GM12878 (cell line): ENCODE data around the gene SMG5. TPM values are rescaled to one million over a fixed set of nuclear protein-coding genes. Genes with fewer than 3 reads are reported as not detected.

Experiments used
- ATAC-seq: fragments of 200-7000 bp; cut with Tn5 transposase; 3 replicates; pipeline ENCODE4 v1.9.1; 2020; ENCODE audit warnings: mild to moderate bottlenecking, moderate library complexity
- BruUV-seq: library from RNA; stranded (reverse); fragments of 400-500 nt; replicated peaks from 2 replicates; lab custom pipeline; 2021; lab: Mats Ljungman, UMichigan
- CTCF ChIA-PET: fragments of 300-600 bp; sonication (Branson Sonifier 250); formaldehyde crosslinking; extraction: SDS; loops from one replicate; lab custom pipeline; 2021; ENCODE audit warnings: inconsistent platforms; lab: Yijun Ruan, JAX
- POLR2A ChIA-PET: fragments of 350-600 bp; formaldehyde crosslinking; extraction: SDS; loops from one replicate; lab custom pipeline; 2021; ENCODE audit warnings: inconsistent platforms; lab: Charles Lee
- RAD21 ChIA-PET: fragments of 300-600 bp; sonication (Branson Sonifier 250); formaldehyde crosslinking; loops from one replicate; lab custom pipeline; 2023; ENCODE audit warnings: antibody characterized with exemption; ENCODE audit not compliant: unreplicated experiment; lab: Charles Lee
- SMC1A ChIA-PET: fragments of 300-600 bp; sonication (Branson Sonifier 250); formaldehyde crosslinking; loops from one replicate; lab custom pipeline; 2023; ENCODE audit not compliant: unreplicated experiment, uncharacterized antibody; lab: Charles Lee
- DNase-seq: peaks from one replicate; pipeline ENCODE4 v3.0.0-alpha.2; 2011; ENCODE audit warnings: low read depth, low spot score
- FAIRE-seq: peaks from 3 replicates; lab custom pipeline; 2011; peaks lifted over from hg19 to GRCh38; lab: Jason Lieb, UNC
- H2AFZ ChIP-seq: 2 replicates; pipeline ENCODE4 v1.6.0; 2011; ENCODE audit warnings: low read depth, low read length, control low read depth; ENCODE audit not compliant: control insufficient read depth
- H3K27ac ChIP-seq: 2 replicates; pipeline ENCODE4 v1.5.1; 2011; ENCODE audit warnings: control low read depth; ENCODE audit not compliant: control insufficient read depth, insufficient read depth
- H3K27me3 ChIP-seq, 2 experiments: replicated peaks in 1 of 2; 2 replicates each; pipeline versions ENCODE4 v1.6.0 to v1.6.1; 2011; ENCODE audit warnings: low read length in 1 of 2; ENCODE audit not compliant: control insufficient read depth in 2 of 2, insufficient read depth in 2 of 2
- H3K36me3 ChIP-seq, 2 experiments: 2 replicates each; pipeline ENCODE4 v1.5.1; 2011; ENCODE audit warnings: low read length in 1 of 2; ENCODE audit not compliant: control insufficient read depth in 2 of 2, insufficient read depth in 2 of 2
- H3K4me1 ChIP-seq: 2 replicates; pipeline ENCODE4 v1.6.1; 2011; ENCODE audit warnings: mild to moderate bottlenecking, low read length, moderate library complexity, mixed read lengths; ENCODE audit not compliant: control insufficient read depth, insufficient read depth
- H3K4me2 ChIP-seq: 2 replicates; pipeline ENCODE4 v1.6.0; 2011; ENCODE audit warnings: control low read depth; ENCODE audit not compliant: control insufficient read depth, insufficient read depth
- H3K4me3 ChIP-seq: fragments of 200-600 bp; sonication (generic); 2 replicates; pipeline ENCODE4 v1.5.1; 2016
- H3K79me2 ChIP-seq: 2 replicates; pipeline ENCODE4 v1.6.0; 2011; ENCODE audit warnings: low read length; ENCODE audit not compliant: control insufficient read depth, insufficient read depth
- H3K9ac ChIP-seq: 2 replicates; pipeline ENCODE4 v1.8.0; 2011; ENCODE audit warnings: low read length, control low read depth, mixed read lengths; ENCODE audit not compliant: control insufficient read depth, insufficient read depth
- H3K9me3 ChIP-seq: replicated peaks from 3 replicates; pipeline ENCODE4 v1.5.1; 2011; ENCODE audit warnings: mild to moderate bottlenecking, low read length; ENCODE audit not compliant: control insufficient read depth, insufficient read depth
- H4K20me1 ChIP-seq: 2 replicates; pipeline ENCODE4 v1.6.0; 2011; ENCODE audit not compliant: control insufficient read depth, insufficient read depth
- CREM ChIP-seq: IDR thresholded peaks from 2 replicates; pipeline ENCODE4 v1.6.1; 2014; ENCODE audit warnings: antibody characterized with exemption, low read depth
- HDAC2 ChIP-seq: fragments of 200-600 bp; sonication (generic); IDR thresholded peaks from 2 replicates; pipeline ENCODE4 v1.6.1; 2017
- MYB ChIP-seq: fragments of 150-350 bp; IDR thresholded peaks from 2 replicates; pipeline ENCODE4 v1.6.1; 2014; ENCODE audit warnings: mild to moderate bottlenecking, low read depth, low read length, borderline replicate concordance
- NBN ChIP-seq: fragments of 450-650 bp; IDR thresholded peaks from 2 replicates; pipeline ENCODE4 v1.6.1; 2016
- POLR2A ChIP-seq: IDR thresholded peaks from 2 replicates; pipeline ENCODE4 v1.6.1; 2011; ENCODE audit warnings: low read depth, mild to moderate bottlenecking, low read length
- STAT1 ChIP-seq: fragments of 450-650 bp; conservative IDR thresholded peaks from 2 replicates; pipeline ENCODE4 v1.6.1; 2014; ENCODE audit warnings: antibody characterized with exemption, mild to moderate bottlenecking
- USF1 ChIP-seq: IDR thresholded peaks from 2 replicates; pipeline ENCODE4 v1.6.1; 2011; ENCODE audit warnings: borderline replicate concordance, low read depth, mild to moderate bottlenecking, moderate library complexity, mixed read lengths, low read length; ENCODE audit not compliant: insufficient read depth; ENCODE audit errors: extremely low read length
- ZNF207 ChIP-seq: fragments of 450-650 bp; IDR thresholded peaks from 2 replicates; pipeline ENCODE4 v1.6.1; 2014; ENCODE audit warnings: antibody characterized with exemption, mild to moderate bottlenecking, borderline replicate concordance
- ZSCAN29 ChIP-seq: fragments of 450-650 bp; IDR thresholded peaks from 2 replicates; pipeline ENCODE4 v1.6.1; 2017; ENCODE audit warnings: mild to moderate bottlenecking, moderate library complexity
- WGBS: methylation state at CpG from one replicate; pipeline ENCODE4 v1.1.6; 2016; ENCODE audit warnings: low lambda C conversion rate; ENCODE audit not compliant: insufficient replicate concordance, insufficient coverage; ENCODE audit errors: missing lambda C conversion rate; 5-methylcytosine and 5-hydroxymethylcytosine counted together
- in situ Hi-C: fragments of 300-500 bp; cut with MboI; formaldehyde crosslinking; loops from 9 replicates; pipeline ENCODE4 v1.14.3; 2018; ENCODE audit warnings: mixed read lengths
- intact Hi-C: fragments of 100-400 bp; cut with micrococcal nuclease; formaldehyde crosslinking; loops from one replicate; pipeline ENCODE4 v1.14.2; 2022; ENCODE audit not compliant: unreplicated experiment
- polyA plus RNA-seq, 11 experiments: library from polyadenylated mRNA; depleted of rRNA in 4 of 11; unstranded in 6 of 11; stranded (reverse) in 5 of 11; fragments of >200 nt; fragmentation: Nextera tagmentation in 4 of 11; fragmentation: Illumina TruSeq in 1 of 11; extraction: Ambion mirVana in 4 of 11; extraction: Trizol in 1 of 11; gene quantifications; 1 replicate in 1 of 11; 2 replicates in 10 of 11; pipeline versions ENCODE4 v1.2.1 to v1.2.3, GENCODE V29; 2011 to 2016; ENCODE audit warnings: inconsistent platforms in 2 of 11, missing spikeins in 2 of 11, low read depth in 1 of 11
- total RNA-seq, 4 experiments: library from RNA; depleted of rRNA in 3 of 4; stranded (reverse); fragments of >200 nt in 3 of 4; fragmentation: Illumina TruSeq in 1 of 4; extraction: Trizol in 1 of 4; gene quantifications; 2 replicates each; pipeline versions ENCODE4 v1.2.1 to v1.2.3, GENCODE V29; 2013 to 2021
- TF ChIP-seq, protein P1 (sequence below), 3 experiments: IDR thresholded peaks in 2 of 3; conservative IDR thresholded peaks in 1 of 3; 2 replicates each; pipeline ENCODE4 v1.5.1; 2011; ENCODE audit warnings: low read depth in 3 of 3, low read length in 3 of 3, mild to moderate bottlenecking in 3 of 3, control low read depth in 2 of 3, moderate library complexity in 2 of 3, inconsistent platforms in 1 of 3, mixed read lengths in 1 of 3; ENCODE audit not compliant: control insufficient read depth in 2 of 3, insufficient read depth in 1 of 3; ENCODE audit errors: extremely low read depth in 1 of 3
- TF ChIP-seq, protein P2 (sequence below): fragments of 450-650 bp; IDR thresholded peaks from 2 replicates; pipeline ENCODE4 v1.6.1; 2017; ENCODE audit warnings: antibody characterized with exemption, mild to moderate bottlenecking, moderate library complexity

The SMG5 gene
- total and polyA plus RNA-seq, 10 of the 15 experiments (the other 5 are each of a cell fraction or from before 2014, with no cell fraction given): 0.76 to 61.5 (median 48.8) TPM

- DNase-seq (no peak), ATAC-seq (no peak), FAIRE-seq (no peak)
- ChIA-PET CTCF (interaction anchor here (1.2 kb wide), 1 partner anchor 26 kb away, joined by 4 read pairs; no protein-coding TSS in a partner anchor), POLR2A (interaction anchor here (0.6 kb wide), 1 partner anchor 27 kb away, joined by 5 read pairs; no protein-coding TSS in a partner anchor), RAD21 (no interaction called here), SMC1A (no interaction called here)
- BruUV-seq: no TSS peak
- no peak overlapping the region for H3K9ac ChIP-seq
- peaks cover 0 to 7% of the 10 kb centered on the region in 2 experiments; a peak in 2 of 4 replicates for H3K36me3 ChIP-seq
- peaks cover 27% of the 10 kb centered on the region for H3K79me2 ChIP-seq
- no peak overlapping the region for H3K27ac ChIP-seq
- no peaks in the 10 kb centered on the region for H4K20me1 ChIP-seq
- peaks cover 7% of the 10 kb centered on the region; the same call in 1 of the 2 replicates for H3K4me1 ChIP-seq
- no peak overlapping the region for H3K4me2 ChIP-seq
- no peaks in the 10 kb centered on the region for H3K9me3 ChIP-seq
- no peaks in the 10 kb centered on the region for H3K27me3 ChIP-seq
- TF ChIP-seq STAT1 (no peak), ZSCAN29 (no peak), POLR2A (0 out of 2 replicates have a peak, but pooled peaks have one; percentile 10), MYB (no peak)
- no peak overlapping the region for H3K4me3 ChIP-seq
- 94% methylated on average over 8 of the region's 8 CpGs for WGBS
- intact Hi-C loops: loop anchor here (10.0 kb wide), 1 partner anchor 191 kb away; no protein-coding TSS in a partner anchor
- no peak overlapping the region for H2AFZ ChIP-seq
- in situ Hi-C loops: no loop called here
These were observed 3.4 kb upstream of the SMG5 start for GRCh38 chr1:156286061-156286460.

DNA sequence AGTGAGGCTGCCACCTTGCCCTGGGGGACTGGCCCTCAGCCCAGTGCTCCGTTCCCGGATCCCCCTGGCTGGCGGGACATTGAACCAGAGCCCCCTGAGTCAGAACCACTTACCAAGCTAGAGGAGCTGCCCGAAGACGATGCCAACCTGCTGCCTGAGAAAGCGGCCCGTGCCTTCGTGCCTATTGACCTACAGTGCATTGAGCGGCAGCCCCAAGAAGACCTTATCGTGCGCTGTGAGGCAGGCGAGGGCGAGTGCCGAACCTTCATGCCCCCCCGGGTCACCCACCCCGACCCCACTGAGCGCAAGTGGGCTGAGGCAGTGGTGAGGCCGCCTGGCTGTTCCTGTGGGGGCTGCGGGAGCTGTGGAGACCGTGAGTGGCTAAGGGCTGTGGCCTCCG, 2.8 kb upstream of the SMG5 start:
- in situ Hi-C loops (no loop called here), intact Hi-C loops (loop anchor here (10.0 kb wide), 1 partner anchor 191 kb away; no protein-coding TSS in a partner anchor)
- ATAC-seq (no peak), DNase-seq (no peak), FAIRE-seq (no peak)
- 91% methylated on average over 21 of the region's 21 CpGs for WGBS
- H3K4me2 ChIP-seq: no peak overlapping the region
- H3K79me2 ChIP-seq: peaks cover 33% of the 10 kb centered on the region
- no peak overlapping the region for H3K4me3 ChIP-seq
- H2AFZ ChIP-seq: no peak overlapping the region
- H3K27me3 ChIP-seq: no peaks in the 10 kb centered on the region
- ChIA-PET RAD21 (no interaction called here), SMC1A (no interaction called here), CTCF (interaction anchor here (0.8 kb wide), 1 partner anchor 8 kb away, joined by 3 read pairs; no protein-coding TSS in a partner anchor), POLR2A (interaction anchor here (0.6 to 1.0 kb wide), 2 partner anchors 14 to 27 kb away, joined by 4 to 5 read pairs; no protein-coding TSS in a partner anchor)
- peaks cover 7% of the 10 kb centered on the region; the same call in 1 of the 2 replicates for H3K4me1 ChIP-seq
- peaks cover 0 to 7% of the 10 kb centered on the region in 2 experiments; a peak in 2 of 4 replicates for H3K36me3 ChIP-seq
- H3K9ac ChIP-seq: no peak overlapping the region
- H3K27ac ChIP-seq: no peak overlapping the region
- H4K20me1 ChIP-seq: no peaks in the 10 kb centered on the region
- BruUV-seq: no TSS peak
- H3K9me3 ChIP-seq: no peaks in the 10 kb centered on the region
- TF ChIP-seq HDAC2 (no peak), ZNF207 (no peak), NBN (no peak), USF1 (no peak), CREM (no peak)
- TF ChIP-seq, protein P1, sequence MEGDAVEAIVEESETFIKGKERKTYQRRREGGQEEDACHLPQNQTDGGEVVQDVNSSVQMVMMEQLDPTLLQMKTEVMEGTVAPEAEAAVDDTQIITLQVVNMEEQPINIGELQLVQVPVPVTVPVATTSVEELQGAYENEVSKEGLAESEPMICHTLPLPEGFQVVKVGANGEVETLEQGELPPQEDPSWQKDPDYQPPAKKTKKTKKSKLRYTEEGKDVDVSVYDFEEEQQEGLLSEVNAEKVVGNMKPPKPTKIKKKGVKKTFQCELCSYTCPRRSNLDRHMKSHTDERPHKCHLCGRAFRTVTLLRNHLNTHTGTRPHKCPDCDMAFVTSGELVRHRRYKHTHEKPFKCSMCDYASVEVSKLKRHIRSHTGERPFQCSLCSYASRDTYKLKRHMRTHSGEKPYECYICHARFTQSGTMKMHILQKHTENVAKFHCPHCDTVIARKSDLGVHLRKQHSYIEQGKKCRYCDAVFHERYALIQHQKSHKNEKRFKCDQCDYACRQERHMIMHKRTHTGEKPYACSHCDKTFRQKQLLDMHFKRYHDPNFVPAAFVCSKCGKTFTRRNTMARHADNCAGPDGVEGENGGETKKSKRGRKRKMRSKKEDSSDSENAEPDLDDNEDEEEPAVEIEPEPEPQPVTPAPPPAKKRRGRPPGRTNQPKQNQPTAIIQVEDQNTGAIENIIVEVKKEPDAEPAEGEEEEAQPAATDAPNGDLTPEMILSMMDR (IDR thresholded peaks at IDR 0.05 in 2 of 3, conservative IDR thresholded peaks at IDR 0.05 in 1 of 3; ENCODE audit: control insufficient read depth in 2 of 3, extremely low read depth in 1 of 3, insufficient read depth in 1 of 3, low read depth in 3 of 3, low read length in 3 of 3): no peak
- TF ChIP-seq, protein P2, sequence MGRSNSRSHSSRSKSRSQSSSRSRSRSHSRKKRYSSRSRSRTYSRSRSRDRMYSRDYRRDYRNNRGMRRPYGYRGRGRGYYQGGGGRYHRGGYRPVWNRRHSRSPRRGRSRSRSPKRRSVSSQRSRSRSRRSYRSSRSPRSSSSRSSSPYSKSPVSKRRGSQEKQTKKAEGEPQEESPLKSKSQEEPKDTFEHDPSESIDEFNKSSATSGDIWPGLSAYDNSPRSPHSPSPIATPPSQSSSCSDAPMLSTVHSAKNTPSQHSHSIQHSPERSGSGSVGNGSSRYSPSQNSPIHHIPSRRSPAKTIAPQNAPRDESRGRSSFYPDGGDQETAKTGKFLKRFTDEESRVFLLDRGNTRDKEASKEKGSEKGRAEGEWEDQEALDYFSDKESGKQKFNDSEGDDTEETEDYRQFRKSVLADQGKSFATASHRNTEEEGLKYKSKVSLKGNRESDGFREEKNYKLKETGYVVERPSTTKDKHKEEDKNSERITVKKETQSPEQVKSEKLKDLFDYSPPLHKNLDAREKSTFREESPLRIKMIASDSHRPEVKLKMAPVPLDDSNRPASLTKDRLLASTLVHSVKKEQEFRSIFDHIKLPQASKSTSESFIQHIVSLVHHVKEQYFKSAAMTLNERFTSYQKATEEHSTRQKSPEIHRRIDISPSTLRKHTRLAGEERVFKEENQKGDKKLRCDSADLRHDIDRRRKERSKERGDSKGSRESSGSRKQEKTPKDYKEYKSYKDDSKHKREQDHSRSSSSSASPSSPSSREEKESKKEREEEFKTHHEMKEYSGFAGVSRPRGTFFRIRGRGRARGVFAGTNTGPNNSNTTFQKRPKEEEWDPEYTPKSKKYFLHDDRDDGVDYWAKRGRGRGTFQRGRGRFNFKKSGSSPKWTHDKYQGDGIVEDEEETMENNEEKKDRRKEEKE: no peak
